HCT116 (cell line): Measurements from ENCODE around the gene ZNG1A. TPM values are rescaled to one million over a fixed set of nuclear protein-coding genes. Genes with fewer than 3 reads are reported as not detected.
"Not testable (repeated sequence)": the region's sequence is repeated elsewhere in the genome, so short reads cannot be mapped to it uniquely, and the experiment has no call there.

Experiments used
- ATAC-seq: fragments of 200-7000 bp; cut with Tn5 transposase; 2 replicates; pipeline ENCODE4 v1.9.1; 2020; ENCODE audit warnings: mild to moderate bottlenecking, moderate library complexity
- BruUV-seq: library from RNA; stranded (reverse); fragments of 400-500 nt; replicated peaks from 2 replicates; lab custom pipeline; 2021; lab: Mats Ljungman, UMichigan
- CTCF ChIA-PET: fragments of 300-600 bp; sonication (Branson Sonifier 250); formaldehyde crosslinking; loops from one replicate; lab custom pipeline; 2021; ENCODE audit warnings: antibody characterized with exemption; lab: Charles Lee
- POLR2A ChIA-PET: fragments of 300-600, 350-600 bp; sonication (Branson Sonifier 250); formaldehyde crosslinking; loops from one replicate; lab custom pipeline; 2021; ENCODE audit warnings: antibody characterized with exemption; lab: Charles Lee
- RAD21 ChIA-PET, 2 experiments: fragments of 300-600 bp; sonication (Branson Sonifier 250); formaldehyde crosslinking; loops; one replicate each; lab custom pipeline; 2023; ENCODE audit warnings: low total read pairs in 2 of 2; ENCODE audit not compliant: uncharacterized antibody in 2 of 2, unreplicated experiment in 2 of 2, low non-redundant PET in 1 of 2; lab: Charles Lee
- DNase-seq: peaks from one replicate; pipeline ENCODE4 v3.0.0-alpha.2; 2010; ENCODE audit warnings: low read depth, low spot score
- H2AFZ ChIP-seq: fragments of 200-600 bp; shearing (Covaris generic), sonication (generic); 2 replicates; pipeline ENCODE4 v1.6.1; 2017; ENCODE audit warnings: low read depth, mixed run types, mixed read lengths, antibody characterized with exemption, low read length; ENCODE audit not compliant: poor library complexity, severe bottlenecking
- H3K27ac ChIP-seq: 2 replicates; pipeline ENCODE4 v1.5.1; 2012; ENCODE audit warnings: low read depth, low read length
- H3K27me3 ChIP-seq: fragments of 200-600 bp; sonication (generic); 2 replicates; pipeline ENCODE4 v1.6.1; 2016; ENCODE audit warnings: mixed run types, low read length, mixed read lengths; ENCODE audit not compliant: insufficient read depth
- H3K36me3 ChIP-seq, 2 experiments: fragments of 200-500 bp in 1 of 2; fragments of 200-600 bp in 1 of 2; sonication (Bioruptor generic) in 1 of 2; sonication (generic) in 1 of 2; 2 replicates each; pipeline versions ENCODE4 v1.5.1 to v1.6.1; 2014 to 2016; ENCODE audit warnings: low read length in 2 of 2, inconsistent platforms in 1 of 2, mixed read lengths in 1 of 2, mixed run types in 1 of 2; ENCODE audit not compliant: insufficient read depth in 2 of 2, control insufficient read depth in 1 of 2
- H3K4me1 ChIP-seq, 2 experiments: fragments of 200-600 bp in 1 of 2; sonication (generic) in 1 of 2; 2 replicates each; pipeline versions ENCODE4 v1.5.1 to v1.6.1; 2012 to 2017; ENCODE audit warnings: low read length in 2 of 2, inconsistent platforms in 1 of 2, mild to moderate bottlenecking in 1 of 2, mixed read lengths in 1 of 2, mixed run types in 1 of 2, moderate library complexity in 1 of 2; ENCODE audit not compliant: insufficient read depth in 2 of 2, control insufficient read depth in 1 of 2
- H3K4me2 ChIP-seq: fragments of 200-600 bp; sonication (generic); 2 replicates; pipeline ENCODE4 v1.6.1; 2017; ENCODE audit warnings: mixed run types, low read length, mixed read lengths
- H3K4me3 ChIP-seq, 2 experiments: fragments of 200-600 bp in 1 of 2; sonication (generic) in 1 of 2; replicated peaks in 1 of 2; 2 replicates each; pipeline ENCODE4 v1.5.1; 2011 to 2016; ENCODE audit warnings: low read length in 2 of 2, control low read depth in 1 of 2, low read depth in 1 of 2, mild to moderate bottlenecking in 1 of 2, mixed read lengths in 1 of 2, mixed run types in 1 of 2
- H3K79me2 ChIP-seq: fragments of 200-600 bp; sonication (generic); 2 replicates; pipeline ENCODE4 v1.6.1; 2017; ENCODE audit warnings: mild to moderate bottlenecking, mixed run types, low read length, moderate library complexity, mixed read lengths; ENCODE audit not compliant: insufficient read depth
- H3K9ac ChIP-seq: fragments of 200-600 bp; sonication (generic); 2 replicates; pipeline ENCODE4 v1.6.1; 2016; ENCODE audit warnings: low read length, mixed read lengths
- H3K9me2 ChIP-seq: fragments of 200-600 bp; sonication (generic), shearing (Covaris generic); 2 replicates; pipeline ENCODE4 v1.6.1; 2017; ENCODE audit warnings: mixed run types, mild to moderate bottlenecking, moderate library complexity; ENCODE audit not compliant: insufficient read depth
- H3K9me3 ChIP-seq, 2 experiments: fragments of 200-500 bp in 1 of 2; fragments of 200-600 bp in 1 of 2; sonication (Bioruptor generic) in 1 of 2; sonication (generic) in 1 of 2; 2 replicates each; pipeline ENCODE4 v1.6.1; 2014 to 2017; ENCODE audit warnings: low read length in 2 of 2, mixed read lengths in 2 of 2, inconsistent platforms in 1 of 2, low read depth in 1 of 2, mild to moderate bottlenecking in 1 of 2, mixed run types in 1 of 2, moderate library complexity in 1 of 2; ENCODE audit not compliant: control insufficient read depth in 1 of 2, insufficient read depth in 1 of 2
- H4K20me1 ChIP-seq: fragments of 200-600 bp; sonication (generic), shearing (Covaris generic); 2 replicates; pipeline ENCODE4 v1.6.1; 2017; ENCODE audit warnings: mixed run types, mild to moderate bottlenecking, moderate library complexity; ENCODE audit not compliant: insufficient read depth
- intact Hi-C: fragments of 100-400 bp; cut with micrococcal nuclease; formaldehyde crosslinking; loops from 2 replicates; pipeline ENCODE4 v1.10.0; 2022
- total RNA-seq: library from RNA; stranded (reverse); gene quantifications from one replicate; pipeline ENCODE4 v1.2.1, GENCODE V29; 2021; ENCODE audit not compliant: unreplicated experiment

ZNG1A gene
- total RNA-seq, 1 experiment from 2014 or later, result 48.5 TPM

GRCh38 chr9:105991-106390, 72.9 kb downstream of the ZNG1A start:
- ATAC-seq, H3K27ac ChIP-seq, H3K36me3 ChIP-seq, H4K20me1 ChIP-seq, H3K27me3 ChIP-seq, CTCF ChIA-PET, DNase-seq, H3K79me2 ChIP-seq, POLR2A ChIA-PET, H3K9me3 ChIP-seq, H3K4me3 ChIP-seq, BruUV-seq, H3K4me1 ChIP-seq, H3K9ac ChIP-seq, H2AFZ ChIP-seq, H3K4me2 ChIP-seq, intact Hi-C loops, RAD21 ChIA-PET, H3K9me2 ChIP-seq: not testable (repeated sequence)

- H3K4me1 ChIP-seq, H3K9me2 ChIP-seq, H3K4me2 ChIP-seq, H3K79me2 ChIP-seq, H4K20me1 ChIP-seq, H3K27ac ChIP-seq, H3K27me3 ChIP-seq, CTCF ChIA-PET, intact Hi-C loops, H3K9me3 ChIP-seq, H3K4me3 ChIP-seq, H3K9ac ChIP-seq, ATAC-seq, BruUV-seq, RAD21 ChIA-PET, H2AFZ ChIP-seq, DNase-seq, POLR2A ChIA-PET, H3K36me3 ChIP-seq: not testable (repeated sequence)
These were observed 78.4 kb downstream of the ZNG1A start for GRCh38 chr9:100430-100829.

GRCh38 chr9:99867-100266, 79.0 kb downstream of the ZNG1A start:
- H3K9me2 ChIP-seq, H3K4me3 ChIP-seq, H3K79me2 ChIP-seq, DNase-seq, BruUV-seq, H3K4me1 ChIP-seq, POLR2A ChIA-PET, intact Hi-C loops, H2AFZ ChIP-seq, H3K4me2 ChIP-seq, CTCF ChIA-PET, H3K27me3 ChIP-seq, H4K20me1 ChIP-seq, RAD21 ChIA-PET, H3K27ac ChIP-seq, H3K9me3 ChIP-seq, H3K36me3 ChIP-seq, H3K9ac ChIP-seq, ATAC-seq: not testable (repeated sequence)

GRCh38 chr9:98775-99174, 80.1 kb downstream of the ZNG1A start:
- H4K20me1 ChIP-seq, H3K9ac ChIP-seq, H3K27ac ChIP-seq, H2AFZ ChIP-seq, POLR2A ChIA-PET, BruUV-seq, H3K27me3 ChIP-seq, ATAC-seq, DNase-seq, H3K9me2 ChIP-seq, H3K79me2 ChIP-seq, H3K36me3 ChIP-seq, intact Hi-C loops, RAD21 ChIA-PET, H3K4me3 ChIP-seq, H3K4me2 ChIP-seq, H3K4me1 ChIP-seq, CTCF ChIA-PET, H3K9me3 ChIP-seq: not testable (repeated sequence)

- H3K27ac ChIP-seq, H4K20me1 ChIP-seq, ATAC-seq, H3K79me2 ChIP-seq, H2AFZ ChIP-seq, H3K9me3 ChIP-seq, DNase-seq, RAD21 ChIA-PET, H3K4me2 ChIP-seq, H3K9me2 ChIP-seq, POLR2A ChIA-PET, H3K27me3 ChIP-seq, CTCF ChIA-PET, H3K4me3 ChIP-seq, intact Hi-C loops, H3K4me1 ChIP-seq, BruUV-seq, H3K9ac ChIP-seq, H3K36me3 ChIP-seq: not testable (repeated sequence)
These were observed 83.9 kb downstream of the ZNG1A start for GRCh38 chr9:94992-95391.
